Duodenal mucosa (tissue), 2 donors: ENCODE measurements around the gene AGBL3.

ENCODE experiments used
- H3K27ac ChIP-seq: one replicate; pipeline ENCODE4 v1.7.0; 2013; ENCODE audit warnings: low read depth, low read length
- H3K27me3 ChIP-seq, 2 donors: one replicate each; pipeline ENCODE4 v1.7.0; 2013; ENCODE audit warnings: low read length in 2 of 2, control low read depth in 1 of 2; ENCODE audit not compliant: insufficient read depth in 2 of 2, control insufficient read depth in 1 of 2
- H3K36me3 ChIP-seq, 2 donors: one replicate each; pipeline ENCODE4 v1.7.0; 2013; ENCODE audit warnings: low read length in 2 of 2, control low read depth in 1 of 2; ENCODE audit not compliant: insufficient read depth in 2 of 2, control insufficient read depth in 1 of 2
- H3K4me1 ChIP-seq, 2 donors: one replicate each; pipeline ENCODE4 v1.7.0; 2013; ENCODE audit warnings: low read length in 2 of 2, control low read depth in 1 of 2; ENCODE audit not compliant: insufficient read depth in 2 of 2, control insufficient read depth in 1 of 2
- H3K4me3 ChIP-seq, 2 donors: one replicate each; pipeline ENCODE4 v1.7.0; 2013; ENCODE audit warnings: low read length in 2 of 2, low read depth in 1 of 2
- H3K9ac ChIP-seq, 2 donors: one replicate each; pipeline ENCODE4 v1.7.0; 2013; ENCODE audit warnings: low read length in 2 of 2, low read depth in 1 of 2
- H3K9me3 ChIP-seq, 2 donors: one replicate each; pipeline ENCODE4 v1.7.0; 2013; ENCODE audit warnings: low read length in 2 of 2, control low read depth in 1 of 2; ENCODE audit not compliant: control insufficient read depth in 1 of 2

The AGBL3 gene

DNA sequence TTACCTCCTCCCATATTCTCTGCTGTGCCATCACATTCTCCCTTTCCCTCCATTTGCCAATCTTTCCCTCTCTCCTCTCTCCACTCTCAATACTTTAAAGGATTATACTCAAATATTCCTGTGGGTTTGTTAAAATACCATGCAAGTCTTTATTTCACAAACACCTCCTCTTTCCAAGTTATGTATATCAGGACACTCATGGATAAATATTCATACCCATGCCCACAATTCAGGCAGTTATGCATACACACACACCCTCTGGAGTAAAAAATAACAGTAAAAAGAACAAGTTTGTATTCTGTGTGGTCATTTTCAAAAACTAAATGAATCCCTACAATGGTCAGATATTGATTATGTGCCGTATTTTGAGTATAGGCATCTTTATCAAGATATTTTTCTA lies 88.2 kb downstream of the AGBL3 start:
- H3K4me1 ChIP-seq, result no peaks in the 10 kb centered on the region
- no peak overlapping the region for H3K9ac ChIP-seq
- H3K4me3 ChIP-seq, result no peak overlapping the region
- H3K27ac ChIP-seq, result no peak overlapping the region
- H3K9me3 ChIP-seq, result no peaks in the 10 kb centered on the region
- no peaks in the 10 kb centered on the region for H3K27me3 ChIP-seq
- no peaks in the 10 kb centered on the region for H3K36me3 ChIP-seq

DNA sequence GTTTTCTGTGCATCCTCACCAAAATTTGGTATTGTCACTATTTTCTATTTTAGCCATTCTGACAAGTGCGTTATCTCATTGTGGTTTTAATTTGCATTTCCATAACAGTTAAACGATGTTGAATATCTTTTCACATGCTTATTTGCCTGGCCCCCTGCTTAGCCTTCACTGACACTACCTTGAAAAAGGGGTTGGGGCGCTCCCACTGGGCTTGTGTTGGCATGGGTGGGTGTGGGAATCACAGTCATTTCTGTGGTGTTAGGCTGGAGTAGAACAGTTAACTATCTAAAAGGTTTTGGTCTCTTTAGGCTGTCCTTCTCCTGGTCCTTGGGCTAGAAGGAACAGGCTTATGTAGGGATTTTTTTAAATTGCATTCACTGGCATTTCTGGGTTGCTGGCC lies 89.4 kb downstream of the AGBL3 start:
- Histone ChIP-seq H3K9me3 (no peaks in the 10 kb centered on the region), H3K27ac (no peak overlapping the region), H3K9ac (no peak overlapping the region), H3K27me3 (no peaks in the 10 kb centered on the region), H3K4me3 (no peak overlapping the region), H3K36me3 (no peaks in the 10 kb centered on the region), H3K4me1 (no peaks in the 10 kb centered on the region)

DNA sequence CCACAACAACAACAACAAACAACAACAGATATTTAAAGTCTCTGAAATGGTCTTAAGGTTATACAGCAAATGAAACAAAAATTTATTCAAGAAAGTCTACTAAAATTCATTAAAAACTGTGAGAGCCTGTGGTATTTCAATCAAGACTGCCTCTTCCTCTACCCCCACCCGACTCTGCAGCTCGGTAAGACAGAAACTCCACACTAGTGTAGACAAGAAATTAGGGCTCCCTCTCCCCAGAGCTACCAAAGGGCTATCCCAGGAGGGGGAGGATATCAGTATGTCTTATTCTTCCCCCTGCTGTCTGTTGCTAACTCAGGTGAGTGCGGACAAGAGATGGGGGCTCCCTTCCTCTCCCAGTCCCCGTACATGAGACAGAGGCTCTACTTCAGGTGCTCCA lies 90.6 kb downstream of the AGBL3 start:
- no peaks in the 10 kb centered on the region for H3K36me3 ChIP-seq
- H3K4me1 ChIP-seq, result no peaks in the 10 kb centered on the region
- no peak overlapping the region for H3K27ac ChIP-seq
- no peaks in the 10 kb centered on the region for H3K9me3 ChIP-seq
- no peak overlapping the region for H3K9ac ChIP-seq
- H3K4me3 ChIP-seq, result no peak overlapping the region
- H3K27me3 ChIP-seq, result no peaks in the 10 kb centered on the region

DNA sequence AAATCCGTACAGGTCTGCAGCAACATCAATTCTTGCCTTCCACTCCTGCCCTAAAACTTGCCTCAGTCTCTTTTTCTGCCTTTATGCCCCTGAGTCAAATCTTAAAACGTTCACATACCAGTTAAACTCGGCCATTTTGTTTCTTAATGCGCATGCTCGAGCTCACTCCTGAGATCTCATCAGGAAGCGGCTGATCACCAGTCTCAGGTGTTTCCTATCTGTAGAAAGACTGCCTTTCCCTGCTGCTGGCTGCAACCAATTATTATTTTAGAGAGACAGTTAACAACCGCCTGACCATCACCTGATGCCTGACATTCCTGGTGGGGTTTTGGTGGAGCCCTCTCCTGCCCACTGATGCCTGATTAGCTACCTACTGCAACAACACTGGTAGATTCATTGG lies 91.3 kb downstream of the AGBL3 start:
- Histone ChIP-seq H3K36me3 (no peaks in the 10 kb centered on the region), H3K4me3 (no peak overlapping the region), H3K4me1 (no peaks in the 10 kb centered on the region), H3K27ac (no peak overlapping the region), H3K27me3 (no peaks in the 10 kb centered on the region), H3K9me3 (no peaks in the 10 kb centered on the region), H3K9ac (no peak overlapping the region)

DNA sequence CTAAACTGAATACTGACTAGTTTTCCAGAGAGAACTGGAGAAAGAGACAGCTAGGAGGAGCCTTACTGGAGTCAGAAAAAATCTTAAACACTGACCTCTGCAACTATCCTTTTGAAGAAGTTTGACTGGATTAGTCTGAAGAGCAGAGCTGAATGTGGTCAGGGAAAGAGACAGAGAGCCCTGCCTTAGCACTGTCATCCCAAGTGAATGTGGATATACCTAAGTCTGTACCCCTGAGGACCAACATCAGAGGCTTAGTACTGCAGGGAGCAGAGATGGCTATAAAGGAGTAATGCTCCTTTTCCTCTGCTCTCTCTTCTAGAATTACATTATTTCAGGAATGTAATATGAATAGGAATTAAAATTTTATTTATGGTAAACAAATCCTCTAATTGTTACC lies 91.7 kb downstream of the AGBL3 start:
- Histone ChIP-seq H3K4me1 (no peaks in the 10 kb centered on the region), H3K9me3 (no peaks in the 10 kb centered on the region), H3K36me3 (no peaks in the 10 kb centered on the region), H3K27me3 (no peaks in the 10 kb centered on the region), H3K9ac (no peak overlapping the region), H3K27ac (no peak overlapping the region), H3K4me3 (no peak overlapping the region)

DNA sequence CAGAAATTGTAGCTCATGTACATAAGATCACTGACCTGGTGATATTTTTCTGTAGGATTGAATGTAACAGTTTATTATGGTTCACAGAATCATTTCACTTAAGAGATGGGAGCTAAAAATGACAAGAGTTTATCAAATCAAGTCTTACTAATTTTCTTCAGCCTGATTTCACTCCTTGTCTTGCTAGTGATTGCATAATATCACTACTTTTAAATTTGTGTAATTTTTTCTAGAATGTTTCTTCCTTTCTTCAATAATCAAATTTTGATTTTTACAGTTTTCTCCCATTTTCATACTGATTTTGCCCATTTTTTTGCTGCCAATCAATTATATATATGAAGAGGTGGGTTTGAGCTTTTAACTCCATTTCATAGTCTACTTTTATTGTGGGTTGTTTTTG lies 92.8 kb downstream of the AGBL3 start:
- Histone ChIP-seq H3K9me3 (no peaks in the 10 kb centered on the region), H3K9ac (no peak overlapping the region), H3K27me3 (no peaks in the 10 kb centered on the region), H3K36me3 (no peaks in the 10 kb centered on the region), H3K4me1 (no peaks in the 10 kb centered on the region), H3K4me3 (no peak overlapping the region), H3K27ac (no peak overlapping the region)

GRCh38 chr7:135083005-135083404 lies 96.7 kb downstream of the AGBL3 start:
- Histone ChIP-seq H3K4me1 (no peaks in the 10 kb centered on the region), H3K27ac (no peak overlapping the region), H3K9me3 (peaks cover 0 to 3% of the 10 kb centered on the region in 2 donors), H3K27me3 (no peaks in the 10 kb centered on the region), H3K36me3 (no peaks in the 10 kb centered on the region), H3K4me3 (no peak overlapping the region), H3K9ac (no peak overlapping the region)

DNA sequence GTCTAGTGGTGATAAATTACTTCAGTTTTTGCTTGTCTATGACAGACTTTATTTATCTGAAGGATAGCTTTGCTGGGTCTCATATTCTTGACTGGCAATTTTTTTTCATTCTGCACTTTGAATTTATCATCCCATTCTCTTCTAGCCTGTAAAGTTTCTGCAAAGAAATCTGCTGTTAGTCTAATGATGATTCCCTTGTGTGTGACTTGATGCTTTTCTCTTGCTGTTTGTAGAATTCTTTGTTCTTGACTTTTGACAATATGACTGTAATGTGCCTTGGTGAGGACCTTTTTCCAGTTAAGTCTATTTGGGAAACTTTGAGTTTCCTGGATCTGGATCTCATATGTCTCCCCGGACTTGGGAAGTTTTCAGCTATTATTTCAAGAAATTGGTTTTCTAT lies 102.3 kb downstream of the AGBL3 start:
- H3K9ac ChIP-seq, result no peak overlapping the region
- no peaks in the 10 kb centered on the region for H3K36me3 ChIP-seq
- H3K4me3 ChIP-seq, result no peak overlapping the region
- H3K4me1 ChIP-seq, result no peaks in the 10 kb centered on the region
- H3K27me3 ChIP-seq, result no peaks in the 10 kb centered on the region
- H3K9me3 ChIP-seq, result peaks cover 0 to 3% of the 10 kb centered on the region in 2 donors
- H3K27ac ChIP-seq, result no peak overlapping the region

DNA sequence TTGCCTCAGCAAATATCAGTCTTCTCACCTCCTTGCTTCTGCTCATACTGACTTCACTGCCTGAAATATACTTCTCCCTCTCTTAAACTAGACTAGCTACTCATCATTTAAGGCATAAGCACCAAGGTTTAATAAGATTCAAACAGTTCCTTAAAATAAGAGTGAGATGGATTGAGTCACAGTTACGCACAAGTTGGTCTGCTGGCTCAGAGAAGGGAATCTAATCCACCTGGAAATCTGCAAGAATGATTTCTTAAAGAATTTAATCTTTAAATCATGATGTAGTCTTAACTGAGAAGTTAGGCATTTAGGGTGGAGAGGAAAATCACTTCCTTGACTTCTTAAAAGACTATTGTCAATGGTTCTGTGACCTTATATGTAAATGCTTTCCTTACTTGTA lies 105.4 kb downstream of the AGBL3 start:
- no peak overlapping the region for H3K27ac ChIP-seq
- no peak overlapping the region for H3K4me3 ChIP-seq
- no peaks in the 10 kb centered on the region for H3K27me3 ChIP-seq
- no peaks in the 10 kb centered on the region for H3K4me1 ChIP-seq
- peaks cover 0 to 3% of the 10 kb centered on the region in 2 donors for H3K9me3 ChIP-seq
- no peak overlapping the region for H3K9ac ChIP-seq
- H3K36me3 ChIP-seq, result no peaks in the 10 kb centered on the region

GRCh38 chr7:135094472-135095237 lies 108.3 kb downstream of the AGBL3 start:
- no peaks in the 10 kb centered on the region for H3K9me3 ChIP-seq
- H3K27me3 ChIP-seq, result no peaks in the 10 kb centered on the region
- no peaks in the 10 kb centered on the region for H3K4me1 ChIP-seq
- H3K27ac ChIP-seq, result no peak overlapping the region
- H3K9ac ChIP-seq, result no peak overlapping the region
- H3K4me3 ChIP-seq, result no peak overlapping the region
- H3K36me3 ChIP-seq, result no peaks in the 10 kb centered on the region

- no peak overlapping the region for H3K4me3 ChIP-seq
- H3K4me1 ChIP-seq, result no peaks in the 10 kb centered on the region
- no peaks in the 10 kb centered on the region for H3K9me3 ChIP-seq
- H3K9ac ChIP-seq, result no peak overlapping the region
- no peak overlapping the region for H3K27ac ChIP-seq
- H3K36me3 ChIP-seq, result no peaks in the 10 kb centered on the region
- H3K27me3 ChIP-seq, result no peaks in the 10 kb centered on the region
Observed at GRCh38 chr7:135095450-135095849, 109.1 kb downstream of the AGBL3 start.
